Measurements from ENCODE around the gene RABGAP1L. TPM values are rescaled to one million over a fixed set of nuclear protein-coding genes. Genes with fewer than 3 reads are reported as not detected.

RABGAP1L gene
- total RNA-seq, 1 experiment from 2014 or later = 29.3 TPM

GRCh38 chr1:174700314-174700713 is 541.0 kb downstream of the RABGAP1L start:
- Histone ChIP-seq H2AFZ (ENCODE audit: low read depth, low read length, poor library complexity, severe bottlenecking) (no peak overlapping the region), H3K79me2 (ENCODE audit: insufficient read depth, low read length) (no peaks in the 10 kb centered on the region), H3K9ac (ENCODE audit: low read length) (no peak overlapping the region), H3K4me2 (ENCODE audit: low read length) (no peak overlapping the region), H3K9me3 (ENCODE audit: control insufficient read depth in 1 of 2, insufficient read depth in 1 of 2, low read depth in 1 of 2, low read length in 2 of 2) (no peaks in the 10 kb centered on the region), H4K20me1 (ENCODE audit: insufficient read depth) (no peaks in the 10 kb centered on the region), H3K9me2 (ENCODE audit: insufficient read depth) (no peaks in the 10 kb centered on the region), H3K36me3 (ENCODE audit: control insufficient read depth in 1 of 2, insufficient read depth in 2 of 2, low read length in 2 of 2) (no peaks in the 10 kb centered on the region), H3K27me3 (ENCODE audit: insufficient read depth, low read length) (no peaks in the 10 kb centered on the region), H3K4me1 (ENCODE audit: control insufficient read depth in 1 of 2, insufficient read depth in 2 of 2, low read length in 2 of 2) (no peaks in the 10 kb centered on the region), H3K4me3 (replicated peaks in 1 of 2; ENCODE audit: low read depth in 1 of 2, low read length in 2 of 2) (no peak overlapping the region), H3K27ac (ENCODE audit: low read depth, low read length) (no peak overlapping the region)
- no TSS peak for BruUV-seq (replicated peaks)
- ATAC-seq = no peak
- TF ChIP-seq SIN3A (IDR thresholded peaks at IDR 0.05; ENCODE audit: low read depth) (no peak), ZFX (IDR thresholded peaks at IDR 0.05) (no peak), POLR2AphosphoS5 (IDR thresholded peaks at IDR 0.05; ENCODE audit: low read depth, low read length) (no peak), ZNF274 (IDR thresholded peaks at IDR 0.05; ENCODE audit: low read depth, low read length) (no peak), ELF1 (IDR thresholded peaks at IDR 0.05; ENCODE audit: borderline replicate concordance, low read depth) (no peak), CTCF (IDR thresholded peaks at IDR 0.05 in 2 of 3, conservative IDR thresholded peaks at IDR 0.05 in 1 of 3; ENCODE audit: borderline replicate concordance in 1 of 3, insufficient read depth in 1 of 3, low read depth in 2 of 3, low read length in 2 of 3) (no peak), MAX (IDR thresholded peaks at IDR 0.05) (no peak), SRF (IDR thresholded peaks at IDR 0.05; ENCODE audit: low read depth) (no peak), EZH2phosphoT487 (IDR thresholded peaks at IDR 0.05; ENCODE audit: borderline replicate concordance) (no peak), FOSL1 (IDR thresholded peaks at IDR 0.05; ENCODE audit: low read depth) (no peak), EZH2 (IDR thresholded peaks at IDR 0.05) (no peak), TCF7L2 (IDR thresholded peaks at IDR 0.05; ENCODE audit: borderline replicate concordance, extremely low read depth, insufficient read depth, insufficient read length) (no peak), YY1 (IDR thresholded peaks at IDR 0.05; ENCODE audit: extremely low read depth, insufficient replicate concordance, low read depth, low read length) (no peak), EGR1 (IDR thresholded peaks at IDR 0.05; ENCODE audit: low read depth) (no peak), JUND (IDR thresholded peaks at IDR 0.05) (no peak), CEBPB (IDR thresholded peaks at IDR 0.05; ENCODE audit: low read depth) (no peak), ATF3 (IDR thresholded peaks at IDR 0.05) (no peak), SP1 (IDR thresholded peaks at IDR 0.05; ENCODE audit: low read depth) (no peak)
- TF ChIP-seq, protein P1, sequence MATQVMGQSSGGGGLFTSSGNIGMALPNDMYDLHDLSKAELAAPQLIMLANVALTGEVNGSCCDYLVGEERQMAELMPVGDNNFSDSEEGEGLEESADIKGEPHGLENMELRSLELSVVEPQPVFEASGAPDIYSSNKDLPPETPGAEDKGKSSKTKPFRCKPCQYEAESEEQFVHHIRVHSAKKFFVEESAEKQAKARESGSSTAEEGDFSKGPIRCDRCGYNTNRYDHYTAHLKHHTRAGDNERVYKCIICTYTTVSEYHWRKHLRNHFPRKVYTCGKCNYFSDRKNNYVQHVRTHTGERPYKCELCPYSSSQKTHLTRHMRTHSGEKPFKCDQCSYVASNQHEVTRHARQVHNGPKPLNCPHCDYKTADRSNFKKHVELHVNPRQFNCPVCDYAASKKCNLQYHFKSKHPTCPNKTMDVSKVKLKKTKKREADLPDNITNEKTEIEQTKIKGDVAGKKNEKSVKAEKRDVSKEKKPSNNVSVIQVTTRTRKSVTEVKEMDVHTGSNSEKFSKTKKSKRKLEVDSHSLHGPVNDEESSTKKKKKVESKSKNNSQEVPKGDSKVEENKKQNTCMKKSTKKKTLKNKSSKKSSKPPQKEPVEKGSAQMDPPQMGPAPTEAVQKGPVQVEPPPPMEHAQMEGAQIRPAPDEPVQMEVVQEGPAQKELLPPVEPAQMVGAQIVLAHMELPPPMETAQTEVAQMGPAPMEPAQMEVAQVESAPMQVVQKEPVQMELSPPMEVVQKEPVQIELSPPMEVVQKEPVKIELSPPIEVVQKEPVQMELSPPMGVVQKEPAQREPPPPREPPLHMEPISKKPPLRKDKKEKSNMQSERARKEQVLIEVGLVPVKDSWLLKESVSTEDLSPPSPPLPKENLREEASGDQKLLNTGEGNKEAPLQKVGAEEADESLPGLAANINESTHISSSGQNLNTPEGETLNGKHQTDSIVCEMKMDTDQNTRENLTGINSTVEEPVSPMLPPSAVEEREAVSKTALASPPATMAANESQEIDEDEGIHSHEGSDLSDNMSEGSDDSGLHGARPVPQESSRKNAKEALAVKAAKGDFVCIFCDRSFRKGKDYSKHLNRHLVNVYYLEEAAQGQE (IDR thresholded peaks at IDR 0.05; ENCODE audit: low read depth) = no peak
- CTCF ChIA-PET = interaction anchor here (1.9 kb wide), 1 partner anchor 438 kb away, joined by 5 read pairs; no protein-coding TSS in a partner anchor
- POLR2A ChIA-PET = no interaction called here
- intact Hi-C loops (cut with micrococcal nuclease) = no loop called here
- RAD21 ChIA-PET (ENCODE audit: low non-redundant PET in 1 of 2, low total read pairs in 2 of 2, uncharacterized antibody in 2 of 2, unreplicated experiment in 2 of 2) = no interaction called here
- no peak for DNase-seq (ENCODE audit: low read depth, low spot score)

All from HCT116 (cell line).